Endothelial cell of umbilical vein (primary cell): ENCODE results near the gene PDK4.

Experiments
- CTCF ChIP-seq, 2 donors: IDR thresholded peaks; 1 replicate in 1 of 2; 2 replicates in 1 of 2; pipeline ENCODE4 v1.5.1; 2011; ENCODE audit warnings: low read length in 2 of 2, mild to moderate bottlenecking in 2 of 2, moderate library complexity in 2 of 2, control low read depth in 1 of 2, inconsistent platforms in 1 of 2, low read depth in 1 of 2; ENCODE audit not compliant: insufficient read depth in 1 of 2; ENCODE audit errors: extremely low read depth in 1 of 2
- EZH2 ChIP-seq: IDR thresholded peaks from 2 replicates; pipeline ENCODE4 v1.6.1; 2012; ENCODE audit warnings: borderline replicate concordance, low read depth, mild to moderate bottlenecking, moderate library complexity, low read length, inconsistent platforms; ENCODE audit not compliant: severe bottlenecking
- FOS ChIP-seq: IDR thresholded peaks from 2 replicates; pipeline ENCODE4 v1.6.1; 2011; ENCODE audit warnings: mild to moderate bottlenecking, low read length, moderate library complexity, borderline replicate concordance; ENCODE audit not compliant: insufficient read depth
- GATA2 ChIP-seq: IDR thresholded peaks from 2 replicates; pipeline ENCODE4 v1.7.0; 2011; ENCODE audit warnings: low read depth, mild to moderate bottlenecking, moderate library complexity, mixed read lengths, low read length; ENCODE audit not compliant: insufficient read length, insufficient read depth
- JUN ChIP-seq: IDR thresholded peaks from 2 replicates; pipeline ENCODE4 v1.6.1; 2011; ENCODE audit warnings: borderline replicate concordance, low read depth; ENCODE audit not compliant: insufficient read length, insufficient read depth
- MAX ChIP-seq: IDR thresholded peaks from 2 replicates; pipeline ENCODE4 v1.6.1; 2011; ENCODE audit not compliant: insufficient read depth, insufficient read length
- MYC ChIP-seq: IDR thresholded peaks from one replicate; pipeline ENCODE4 v1.6.1; 2011; ENCODE audit warnings: mild to moderate bottlenecking, low read depth, low read length
- POLR2A ChIP-seq: IDR thresholded peaks from 2 replicates; pipeline ENCODE4 v1.6.1; 2012; ENCODE audit warnings: low read depth, mild to moderate bottlenecking, control low read depth, low read length
- POLR2AphosphoS5 ChIP-seq: IDR thresholded peaks from 2 replicates; pipeline ENCODE4 v1.6.1; 2012; ENCODE audit warnings: low read depth, mild to moderate bottlenecking, control low read depth, low read length, moderate library complexity; ENCODE audit not compliant: insufficient read depth

- TF ChIP-seq POLR2AphosphoS5 = no peak
- TF ChIP-seq EZH2 = no peak
- no peak for TF ChIP-seq CTCF (IDR thresholded peaks at IDR 0.05; ENCODE audit: extremely low read depth in 1 of 2, insufficient read depth in 1 of 2, low read depth in 1 of 2, low read length in 2 of 2)
- no peak for TF ChIP-seq POLR2A
- TF ChIP-seq JUN = no peak
- TF ChIP-seq MAX = no peak
- no peak for TF ChIP-seq MYC
- no peak for TF ChIP-seq GATA2
- TF ChIP-seq FOS = no peak
These were observed 26.5 kb upstream of the PDK4 start for GRCh38 chr7:95622859-95623258.
